GM18520 (cell line): ENCODE data around the gene C19orf25.
"Not testable (repeated sequence)": the region's sequence is repeated elsewhere in the genome, so short reads cannot be mapped to it uniquely, and the experiment has no call there.

Source experiments
- ATAC-seq: cut with Tn5 transposase; IDR thresholded peaks from one replicate; pipeline ENCODE4 v1.9.1; 2021; ENCODE audit not compliant: unreplicated experiment

Gene C19orf25

DNA sequence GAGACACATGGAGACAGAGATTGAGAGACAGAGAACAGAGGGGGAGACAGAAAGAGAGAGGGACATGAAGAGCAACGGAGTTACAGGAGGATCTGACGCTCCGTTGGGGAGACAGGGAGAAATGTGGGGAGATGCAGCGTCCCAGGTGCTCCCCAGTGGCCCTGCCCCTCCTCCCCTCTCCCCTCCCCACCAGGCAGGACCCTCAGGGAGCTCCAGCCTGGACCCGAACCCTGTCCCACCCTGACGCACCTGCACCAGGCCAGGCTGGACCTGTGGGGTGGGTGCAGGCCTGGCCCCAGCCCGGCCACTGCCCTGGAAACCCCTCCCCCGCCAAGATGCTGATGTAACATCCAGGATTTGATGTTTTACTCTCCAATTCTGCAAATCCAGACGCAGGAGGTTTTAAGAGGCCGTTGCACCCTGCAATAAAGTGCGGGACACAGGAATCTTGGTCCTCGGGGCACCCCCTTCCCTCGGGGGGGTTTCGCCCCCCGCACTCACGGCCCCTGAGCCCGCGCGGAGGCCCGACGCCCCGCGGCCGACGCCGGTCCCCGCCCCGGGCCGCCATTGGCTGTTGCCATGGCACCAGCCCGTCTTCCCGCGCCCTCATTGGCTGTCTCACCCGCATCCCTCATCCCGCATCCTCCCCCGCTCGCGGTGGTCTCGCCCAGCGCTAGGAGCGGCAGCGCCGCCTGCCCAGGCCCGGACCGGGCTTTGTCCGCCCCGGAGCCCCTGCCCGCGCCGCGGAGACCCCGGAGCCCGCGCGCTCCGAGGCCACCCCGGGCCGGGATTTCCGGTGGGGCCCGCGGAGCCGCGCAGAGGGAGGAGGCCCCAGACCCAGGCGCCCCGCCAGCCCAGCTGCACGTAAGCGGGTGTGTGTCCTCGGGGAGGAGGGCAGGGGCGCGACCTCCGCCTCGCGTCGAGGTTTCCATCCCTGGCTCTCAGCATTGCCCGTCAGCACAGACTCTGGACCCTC is 29.3 kb downstream of the C19orf25 start, which contains the start of gene APC2:
Gene APC2 (plus strand): TSS at position 655 of the 976 bp plus-strand sequence. CDS start 2,881 bp downstream, outside the sequence.
- no peak for ATAC-seq

DNA sequence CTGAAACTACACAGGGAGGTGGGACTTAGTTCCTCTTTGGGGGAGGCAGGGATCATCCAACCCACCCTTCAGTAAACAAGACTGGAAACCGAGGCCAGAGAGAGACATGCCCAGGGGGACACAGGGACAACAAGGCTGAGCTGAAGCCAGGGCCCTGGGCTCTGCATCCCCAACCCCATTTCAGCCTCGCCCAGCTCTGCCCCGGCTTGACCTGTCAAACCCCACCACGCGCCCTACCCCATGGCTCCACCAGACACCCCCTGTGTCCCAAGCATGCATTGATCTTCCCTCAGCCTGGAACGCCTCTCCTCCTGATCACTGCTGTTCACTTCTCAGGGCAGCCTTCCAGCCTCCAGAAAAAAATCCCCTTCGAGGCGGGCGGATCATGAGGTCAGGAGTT is 31.1 kb downstream of the C19orf25 start:
- ATAC-seq = no peak

DNA sequence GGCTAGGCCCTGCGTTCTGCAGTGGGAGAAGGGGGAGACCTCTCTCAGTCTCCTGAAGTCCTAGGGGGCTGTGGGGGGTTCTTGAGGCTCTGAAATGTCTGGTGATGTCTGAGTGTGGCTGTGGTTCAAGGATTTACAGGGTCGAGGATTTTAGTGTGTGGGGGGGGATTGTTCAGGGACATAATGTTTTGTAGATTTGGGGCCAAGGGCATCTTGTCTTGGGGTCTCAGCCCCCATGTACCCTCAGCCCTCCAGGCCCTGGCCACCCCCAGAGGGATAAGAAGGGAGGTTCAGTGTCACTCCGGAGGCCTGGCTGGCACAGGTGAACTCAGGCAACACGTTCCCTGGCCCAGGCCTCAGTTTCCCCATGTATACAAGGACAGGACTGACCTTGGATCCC is 31.5 kb downstream of the C19orf25 start:
- ATAC-seq = no peak

DNA sequence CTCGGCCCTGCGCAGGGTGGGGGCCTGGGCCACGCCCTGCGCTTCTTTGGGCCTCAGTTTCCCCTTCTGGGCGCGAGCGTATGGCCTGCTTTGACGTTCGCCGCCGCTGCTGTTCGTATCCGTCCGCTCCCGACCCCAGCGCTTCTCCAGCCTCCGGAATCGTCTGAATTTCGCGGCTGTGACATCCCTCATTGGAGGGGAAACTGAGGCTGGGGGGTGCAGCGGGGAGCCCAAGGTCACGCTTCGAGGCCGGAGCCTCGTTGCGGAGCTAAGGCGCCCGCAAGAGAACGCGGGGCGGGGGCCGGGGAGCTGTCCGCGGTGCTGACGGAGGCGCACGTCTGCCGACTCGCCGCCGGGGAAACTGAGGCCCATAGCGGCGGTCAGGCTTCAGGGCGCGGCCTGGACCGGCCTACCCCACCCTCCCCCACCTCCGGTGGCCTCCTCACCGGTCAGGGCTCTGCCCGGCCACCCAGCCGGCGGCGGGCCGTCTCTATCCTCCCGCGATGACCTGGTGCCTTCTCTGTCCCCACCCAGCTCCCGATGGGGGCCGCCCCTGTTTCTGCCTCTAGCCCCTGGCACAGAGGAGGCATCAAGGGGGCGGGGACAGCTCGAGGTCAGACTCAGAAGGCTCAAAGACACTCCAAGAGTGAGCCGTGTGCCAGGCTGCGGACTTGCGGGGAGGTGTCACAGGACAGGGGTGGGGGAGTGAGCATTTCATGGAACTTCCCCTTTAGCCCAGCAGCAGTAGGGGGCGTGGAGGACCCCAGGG is 32.1 kb downstream of the C19orf25 start:
- no peak for ATAC-seq

DNA sequence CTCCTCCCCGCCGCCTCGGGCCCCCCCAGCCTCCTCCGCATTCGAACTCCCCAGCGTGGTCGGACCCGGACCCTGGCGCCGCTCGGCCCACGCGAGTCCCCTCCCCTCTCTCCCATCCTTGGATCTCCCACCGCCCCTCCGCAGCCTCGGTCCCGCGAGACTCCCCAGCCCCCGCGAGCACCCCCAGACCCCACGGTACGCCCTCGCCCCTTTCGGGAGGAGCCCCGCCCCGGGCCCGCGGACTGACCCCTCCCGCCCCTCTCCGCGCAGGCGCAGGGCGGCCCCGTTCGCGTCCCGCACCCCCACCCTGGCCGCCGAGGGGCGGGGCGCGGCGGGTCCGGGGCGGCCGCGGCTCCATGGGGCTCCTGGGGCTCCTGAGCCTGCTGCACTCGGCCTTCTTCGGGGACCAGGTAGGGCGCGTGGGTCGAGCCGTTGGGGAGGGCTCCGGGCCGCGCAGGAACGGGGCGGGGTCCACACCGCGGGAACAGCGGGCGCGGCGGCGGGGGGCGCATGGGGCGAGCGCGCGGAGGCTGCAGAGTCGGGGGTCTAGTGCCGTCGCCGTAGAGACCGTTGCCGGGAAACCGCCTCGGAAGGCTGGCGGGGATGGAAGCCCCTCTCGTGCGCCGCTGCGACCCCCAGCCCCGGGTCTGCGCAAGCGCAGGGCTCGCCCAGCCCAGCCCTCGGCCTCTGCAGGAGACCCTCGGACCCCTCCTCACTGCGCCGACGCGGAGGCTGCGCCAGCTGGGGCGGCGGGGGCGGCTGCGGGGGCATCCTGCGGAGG is 32.9 kb downstream of the C19orf25 start:
- ATAC-seq = no peak

DNA sequence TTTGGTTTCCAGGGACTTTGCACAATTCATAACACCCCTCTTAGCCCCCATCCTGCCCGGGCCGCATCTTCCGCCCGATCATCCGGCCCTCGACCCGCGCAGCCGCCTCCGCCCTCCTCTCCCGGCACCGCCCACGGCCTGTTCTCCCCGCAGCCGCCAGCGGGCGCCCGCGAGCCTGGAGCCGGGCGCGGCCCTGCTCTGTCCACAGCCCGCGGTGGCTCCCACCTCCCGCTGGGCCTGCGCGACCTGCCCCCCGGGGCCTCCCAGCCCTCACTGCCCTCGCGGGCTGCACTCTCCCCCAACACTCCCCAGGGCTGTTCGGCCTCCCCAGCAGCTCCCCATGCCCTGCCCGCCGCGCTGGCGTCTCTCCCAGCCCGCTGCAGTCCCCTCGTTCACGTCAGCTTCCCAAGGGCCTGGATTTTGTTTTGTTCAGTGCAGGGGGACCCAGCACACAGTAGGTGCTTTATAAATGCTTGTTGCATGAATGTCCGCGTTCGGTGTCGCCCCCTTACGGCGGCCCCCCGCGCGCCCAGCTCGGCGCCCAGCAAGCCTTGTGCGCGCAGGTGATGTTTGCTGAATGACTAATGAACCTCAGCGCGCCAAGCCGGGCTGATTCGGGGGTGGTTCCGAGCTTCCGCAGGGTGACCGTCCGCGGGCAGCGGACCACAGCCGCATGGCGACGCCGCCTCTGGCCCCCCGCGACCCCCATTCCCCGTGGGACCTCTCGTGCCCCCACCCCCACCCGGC is 33.7 kb downstream of the C19orf25 start:
- peak; percentile 52 for ATAC-seq

DNA sequence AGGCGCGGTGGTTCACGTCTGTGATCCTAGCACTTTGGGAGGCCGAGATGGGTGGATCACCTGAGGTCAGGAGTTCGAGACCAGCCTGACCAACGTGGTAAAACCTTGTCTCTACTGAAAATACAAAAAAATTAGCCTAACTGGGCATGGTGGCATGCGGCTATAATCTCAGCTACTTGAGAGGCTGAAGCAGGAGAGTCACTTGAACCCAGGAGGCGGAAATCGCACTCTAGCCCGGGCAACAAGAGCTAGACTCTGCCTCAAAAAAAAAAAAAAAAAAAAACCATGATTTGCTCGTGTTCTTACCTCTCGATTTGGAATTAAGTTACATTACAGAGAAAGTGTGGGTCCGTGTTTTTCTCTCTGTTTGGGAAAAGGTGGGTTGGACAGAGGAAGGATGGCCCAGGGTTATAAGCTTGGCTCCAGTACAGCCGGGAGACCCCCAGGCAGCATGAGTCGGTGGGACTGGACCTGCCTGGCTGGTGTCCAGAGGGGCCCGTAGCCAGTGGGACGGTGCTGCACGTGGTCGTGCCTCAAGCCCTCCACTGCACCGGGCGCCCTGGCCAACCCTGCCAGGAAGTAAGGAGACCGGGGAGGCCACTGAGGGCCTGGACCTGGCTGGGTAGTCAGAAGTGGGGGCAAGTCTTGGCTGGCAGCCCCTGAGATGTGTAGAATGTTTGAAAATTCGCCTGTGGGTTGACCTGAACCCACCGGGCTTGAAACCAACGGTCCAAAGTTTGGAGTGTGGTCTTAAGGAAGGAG is 37.2 kb downstream of the C19orf25 start:
- no peak for ATAC-seq

DNA sequence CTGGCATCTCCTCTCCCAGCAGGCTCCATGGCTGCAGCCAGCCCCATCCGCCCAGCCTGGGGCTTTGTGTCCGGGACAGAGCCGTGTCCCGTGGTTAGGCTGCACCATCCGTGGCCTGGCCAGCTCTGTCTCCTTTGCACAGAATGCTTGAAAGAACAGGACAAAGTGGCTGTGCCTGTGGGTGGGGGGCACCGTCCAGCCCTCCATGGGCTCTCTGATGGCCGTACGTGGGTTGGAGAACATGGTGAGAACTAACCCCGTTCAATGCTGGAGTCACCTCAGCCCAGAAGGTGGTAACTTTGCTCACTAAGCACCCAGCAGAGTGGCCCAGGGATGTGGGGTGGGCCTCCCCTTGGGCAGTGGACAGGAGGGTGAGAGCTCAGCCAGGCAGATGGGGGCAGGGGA is 38.0 kb downstream of the C19orf25 start:
- ATAC-seq = no peak

DNA sequence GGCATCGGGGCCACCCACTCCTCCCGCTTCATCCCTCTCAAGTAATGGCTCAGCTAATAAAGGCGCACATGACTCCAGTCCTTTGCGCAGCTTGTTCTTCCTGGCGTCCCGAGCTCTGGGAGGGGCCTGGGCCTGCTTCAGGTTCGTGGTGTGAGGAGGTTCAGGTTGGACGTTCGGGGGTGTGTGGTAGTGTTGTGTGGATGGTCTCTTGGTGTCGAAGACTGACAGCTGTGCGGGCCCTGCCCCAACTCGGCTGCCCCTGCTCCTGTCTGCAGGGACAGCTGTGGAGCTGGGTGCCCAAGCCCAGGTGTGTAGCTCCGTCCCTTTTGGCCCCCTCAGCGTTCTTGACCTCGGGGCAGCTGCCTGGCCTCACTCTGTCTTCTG is 38.6 kb downstream of the C19orf25 start:
- no peak for ATAC-seq

DNA sequence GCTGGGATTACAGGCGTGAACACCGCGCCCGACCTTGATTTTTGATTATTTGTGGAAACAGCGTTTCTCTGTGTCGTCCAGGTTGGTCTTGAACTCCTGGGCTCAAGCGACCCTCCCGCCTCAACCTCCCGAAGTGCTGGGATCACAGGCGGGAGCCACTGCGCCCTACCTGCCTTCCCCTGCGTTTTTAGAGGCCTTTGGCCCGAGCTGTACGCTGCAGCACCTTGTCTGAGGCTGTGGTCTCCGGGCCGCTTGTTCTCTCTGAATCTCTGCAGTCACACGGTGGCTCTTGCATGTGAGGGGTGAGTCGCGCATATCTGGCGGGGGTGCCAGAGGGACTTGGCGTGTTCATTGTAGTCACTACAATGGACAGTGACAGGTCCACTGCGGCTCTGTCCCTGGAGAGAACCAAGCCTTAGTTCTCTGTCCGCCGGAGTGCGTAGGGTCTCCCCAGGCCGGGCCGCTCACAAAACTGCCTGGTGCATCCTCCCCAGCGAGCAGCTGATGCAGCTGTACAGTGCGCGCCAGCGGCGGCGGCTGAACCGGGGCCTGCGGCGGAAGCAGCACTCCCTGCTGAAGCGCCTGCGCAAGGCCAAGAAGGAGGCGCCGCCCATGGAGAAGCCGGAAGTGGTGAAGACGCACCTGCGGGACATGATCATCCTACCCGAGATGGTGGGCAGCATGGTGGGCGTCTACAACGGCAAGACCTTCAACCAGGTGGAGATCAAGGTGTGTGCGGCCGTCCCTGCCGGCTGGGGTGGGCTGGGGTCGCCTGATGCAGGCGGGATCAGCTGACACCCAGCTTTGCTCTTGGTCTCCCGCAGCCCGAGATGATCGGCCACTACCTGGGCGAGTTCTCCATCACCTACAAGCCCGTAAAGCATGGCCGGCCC is 39.2 kb downstream of the C19orf25 start:
- not testable (repeated sequence) for ATAC-seq

DNA sequence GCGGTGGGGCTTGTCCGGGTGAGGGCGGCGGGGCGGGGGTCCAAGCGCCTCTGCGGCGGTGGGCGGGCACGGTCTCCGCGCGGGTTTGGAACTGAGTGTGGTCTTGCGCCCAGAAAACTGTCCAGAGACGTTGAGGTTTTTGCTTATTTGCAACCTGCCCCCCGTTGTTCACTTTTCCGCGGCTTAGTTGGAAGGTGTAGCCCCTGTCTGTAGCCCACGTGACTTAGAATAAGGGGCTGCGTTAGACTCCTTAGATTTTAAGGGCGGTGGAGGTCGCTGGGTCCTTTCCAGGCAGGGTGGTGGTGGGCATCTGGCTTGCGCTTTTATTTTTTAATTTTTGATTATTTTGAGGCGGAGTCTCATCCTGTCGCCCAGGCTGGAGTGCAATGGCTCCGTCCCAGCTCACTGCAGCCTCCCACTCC is 40.1 kb downstream of the C19orf25 start:
- no peak for ATAC-seq

DNA sequence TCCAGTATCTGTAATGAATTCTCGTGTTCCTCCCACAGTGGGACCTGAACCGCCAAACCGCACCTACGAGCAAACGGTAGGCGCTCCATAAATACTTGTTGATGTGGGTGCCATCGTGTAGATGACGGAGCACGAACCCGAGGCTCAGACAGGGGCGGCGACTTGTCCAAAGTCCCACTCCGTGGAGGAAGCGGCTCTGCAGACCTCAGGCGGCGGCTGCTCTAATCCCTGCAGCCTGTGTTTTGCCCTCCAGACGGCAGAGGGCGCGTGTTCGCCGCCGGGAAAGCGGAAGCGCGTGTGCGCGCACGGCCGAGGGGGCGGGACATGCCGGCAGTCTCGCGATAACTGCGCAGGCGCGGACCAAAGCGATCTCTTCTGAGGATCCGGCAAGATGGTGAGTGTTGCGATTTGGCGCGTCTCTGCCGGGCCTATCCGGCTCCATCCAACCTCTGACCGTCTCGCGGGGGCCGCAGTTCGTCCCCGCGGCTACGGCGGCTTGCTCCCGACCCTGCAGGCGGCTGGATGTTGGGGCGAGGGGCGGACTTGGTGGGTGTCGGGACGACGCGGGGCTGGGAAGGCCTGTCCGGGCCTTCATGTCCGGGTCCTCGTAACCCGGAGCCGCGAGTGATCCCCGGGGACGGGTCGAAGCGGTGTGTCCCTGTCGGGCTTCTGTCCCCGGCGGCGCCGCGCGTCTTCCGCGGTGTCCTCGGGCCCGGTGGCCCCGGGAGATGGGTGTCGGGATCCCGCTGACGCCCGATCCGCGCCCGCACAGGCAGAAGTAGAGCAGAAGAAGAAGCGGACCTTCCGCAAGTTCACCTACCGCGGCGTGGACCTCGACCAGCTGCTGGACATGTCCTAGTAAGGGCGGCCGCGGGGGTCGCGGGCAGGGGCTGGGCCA is 40.7 kb downstream of the C19orf25 start, which contains the start of gene RPS15:
Gene RPS15 (plus strand): TSS at position 362 of the 898 bp plus-strand sequence. CDS start 30 bp downstream, at position 392.
- ATAC-seq = peak; percentile 76

DNA sequence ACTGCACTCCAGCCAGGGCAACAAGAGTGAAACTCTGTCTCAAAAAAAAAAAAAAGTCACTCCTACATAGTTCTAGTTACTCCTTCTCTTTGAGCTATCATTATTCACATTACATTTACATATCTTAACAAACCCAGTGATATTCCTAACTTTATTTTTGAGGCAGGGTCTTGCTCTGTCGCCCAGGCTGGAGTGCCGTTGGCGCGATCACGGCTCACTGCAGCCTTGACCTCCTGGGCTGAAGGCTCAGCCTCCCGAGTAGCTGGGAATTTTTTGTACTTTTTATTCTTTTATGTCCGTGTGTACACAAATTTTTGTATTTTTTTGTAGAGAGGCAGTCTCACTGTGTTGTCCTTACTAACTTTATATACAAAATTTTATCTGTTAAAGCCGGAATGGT is 41.4 kb downstream of the C19orf25 start:
- ATAC-seq = no peak

DNA sequence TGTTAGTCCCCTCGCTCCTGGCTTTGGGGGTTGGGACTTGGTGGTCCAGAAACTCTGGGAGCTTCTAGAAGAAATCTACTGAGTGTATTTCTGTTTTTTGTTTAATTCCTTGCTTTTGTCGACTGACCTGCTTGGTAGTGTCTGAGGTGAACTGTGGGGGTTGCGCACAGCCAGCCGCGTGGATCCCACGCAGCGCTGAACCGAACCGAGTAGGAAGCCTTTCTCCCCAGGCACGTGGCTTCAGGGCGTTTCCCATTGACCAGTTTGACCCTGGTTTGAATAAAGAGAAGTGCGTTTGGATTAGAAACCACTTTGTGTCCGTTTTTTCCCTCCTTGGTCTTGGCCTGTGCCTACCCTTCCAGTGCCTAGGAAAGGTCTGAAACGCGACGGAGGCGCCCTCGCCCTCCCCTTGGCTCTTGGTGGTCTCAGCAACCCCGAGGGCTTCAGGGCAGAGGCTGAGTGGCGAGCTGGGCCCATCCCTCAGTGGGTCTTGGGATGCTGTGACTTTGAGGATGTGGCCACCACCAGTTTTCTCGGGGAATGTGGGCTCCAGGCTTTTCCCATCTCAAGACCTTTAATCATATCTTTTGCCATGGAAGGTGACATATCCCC is 43.5 kb downstream of the C19orf25 start:
- ATAC-seq = no peak

DNA sequence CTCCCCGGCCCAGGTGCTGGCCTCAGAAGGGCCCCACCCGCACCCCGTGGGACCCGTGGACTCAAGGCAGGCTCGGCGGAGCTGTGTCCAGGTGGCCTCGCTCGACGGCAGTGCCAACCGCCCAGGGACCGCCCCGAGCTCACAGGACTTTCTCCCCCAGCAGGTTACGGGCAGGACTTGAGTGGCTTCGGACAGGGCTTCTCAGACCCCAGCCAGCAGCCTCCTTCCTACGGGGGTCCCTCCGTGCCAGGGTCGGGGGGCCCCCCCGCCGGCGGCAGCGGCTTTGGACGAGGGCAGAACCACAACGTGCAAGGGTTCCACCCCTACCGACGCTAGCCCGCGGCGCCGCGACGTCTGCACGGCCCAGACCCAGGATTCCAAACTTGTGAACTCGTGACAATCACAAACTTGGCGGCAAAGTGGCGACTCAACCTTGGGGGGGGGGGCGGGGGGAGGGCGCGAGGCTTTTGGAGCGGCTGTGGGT is 44.4 kb downstream of the C19orf25 start:
- no peak for ATAC-seq

DNA sequence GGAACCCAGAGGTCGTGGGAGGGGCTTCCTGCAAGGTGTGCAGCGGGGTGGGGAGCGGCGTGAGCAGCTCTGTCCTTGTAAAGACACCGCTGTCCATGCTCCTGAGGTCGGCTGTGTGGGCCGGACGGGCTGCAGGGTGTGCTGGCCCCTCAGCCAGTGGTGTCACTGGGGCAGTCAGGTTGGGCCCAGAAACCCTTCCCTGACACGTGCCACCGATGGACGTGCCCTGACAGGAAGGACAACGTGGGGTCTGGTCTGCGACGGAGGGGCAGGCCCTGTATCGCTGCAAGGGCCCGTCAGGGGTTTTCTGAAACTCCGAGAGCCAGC is 45.0 kb downstream of the C19orf25 start:
- ATAC-seq = no peak
